Keratinocyte (primary cell): ENCODE results near the gene KCNJ1.

Experiments
- EZH2 ChIP-seq: IDR thresholded peaks from one replicate; pipeline ENCODE4 v1.6.1; 2012; ENCODE audit warnings: inconsistent platforms, mild to moderate bottlenecking, low read length, moderate library complexity
- TF ChIP-seq, protein P1 (sequence below), 3 experiments: IDR thresholded peaks in 1 of 3; conservative IDR thresholded peaks in 1 of 3; optimal IDR thresholded peaks in 1 of 3; 2 replicates in 2 of 3; 3 replicates in 1 of 3; pipeline versions ENCODE3 to v1.5.1; 2011; ENCODE audit warnings: low read length in 3 of 3, mild to moderate bottlenecking in 3 of 3, moderate library complexity in 2 of 3, control low read depth in 1 of 3, inconsistent platforms in 1 of 3; ENCODE audit not compliant: insufficient read depth in 2 of 3; ENCODE audit errors: extremely low read depth in 1 of 3

DNA sequence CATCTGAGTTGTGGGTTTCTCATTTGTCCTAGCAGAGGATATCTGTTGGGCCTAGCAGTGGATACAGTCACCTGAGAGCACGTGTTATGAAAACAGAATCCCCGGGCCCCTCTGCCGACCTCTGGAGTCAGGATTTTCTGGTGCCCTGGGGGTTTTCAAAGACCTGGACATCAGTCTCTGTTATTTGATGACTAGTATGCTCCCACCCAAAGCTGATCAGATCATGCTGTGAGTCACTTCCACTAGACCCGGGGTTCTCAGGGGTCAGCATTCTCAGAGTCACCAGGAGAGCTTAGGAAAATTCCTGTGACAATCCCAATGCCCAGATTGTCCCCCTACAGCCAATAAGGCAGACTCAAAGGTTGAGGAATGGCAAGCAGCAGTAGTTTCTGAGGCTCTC lies 38.7 kb downstream of the KCNJ1 start:
- TF ChIP-seq, protein P1, sequence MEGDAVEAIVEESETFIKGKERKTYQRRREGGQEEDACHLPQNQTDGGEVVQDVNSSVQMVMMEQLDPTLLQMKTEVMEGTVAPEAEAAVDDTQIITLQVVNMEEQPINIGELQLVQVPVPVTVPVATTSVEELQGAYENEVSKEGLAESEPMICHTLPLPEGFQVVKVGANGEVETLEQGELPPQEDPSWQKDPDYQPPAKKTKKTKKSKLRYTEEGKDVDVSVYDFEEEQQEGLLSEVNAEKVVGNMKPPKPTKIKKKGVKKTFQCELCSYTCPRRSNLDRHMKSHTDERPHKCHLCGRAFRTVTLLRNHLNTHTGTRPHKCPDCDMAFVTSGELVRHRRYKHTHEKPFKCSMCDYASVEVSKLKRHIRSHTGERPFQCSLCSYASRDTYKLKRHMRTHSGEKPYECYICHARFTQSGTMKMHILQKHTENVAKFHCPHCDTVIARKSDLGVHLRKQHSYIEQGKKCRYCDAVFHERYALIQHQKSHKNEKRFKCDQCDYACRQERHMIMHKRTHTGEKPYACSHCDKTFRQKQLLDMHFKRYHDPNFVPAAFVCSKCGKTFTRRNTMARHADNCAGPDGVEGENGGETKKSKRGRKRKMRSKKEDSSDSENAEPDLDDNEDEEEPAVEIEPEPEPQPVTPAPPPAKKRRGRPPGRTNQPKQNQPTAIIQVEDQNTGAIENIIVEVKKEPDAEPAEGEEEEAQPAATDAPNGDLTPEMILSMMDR (optimal IDR thresholded peaks at IDR 0.05 in 1 of 3, IDR thresholded peaks at IDR 0.05 in 1 of 3, conservative IDR thresholded peaks at IDR 0.05 in 1 of 3; ENCODE audit: extremely low read depth in 1 of 3, insufficient read depth in 2 of 3, low read length in 3 of 3): no peak
- TF ChIP-seq EZH2: no peak
